Smooth muscle cell (in vitro differentiated cells): ENCODE results near the gene CLDN19. TPM values are rescaled to one million over a fixed set of nuclear protein-coding genes. Genes with fewer than 3 reads are reported as not detected.

ENCODE experiments used
- DNase-seq: peaks from one replicate; lab custom pipeline; 2025; ENCODE audit not compliant: unreplicated experiment; lab: John Stamatoyannopoulos, UW
- H2AFZ ChIP-seq: fragments of 200-600 bp; sonication (generic); 2 replicates; pipeline ENCODE4 v1.6.0; 2016; ENCODE audit warnings: antibody characterized with exemption, low read depth, mild to moderate bottlenecking
- H3F3A ChIP-seq: fragments of 200-600 bp; sonication (generic); 2 replicates; pipeline ENCODE4 v1.6.0; 2017; ENCODE audit warnings: antibody characterized with exemption, low read depth
- H3K27ac ChIP-seq: fragments of 200-600 bp; sonication (generic); 2 replicates; pipeline ENCODE4 v1.5.1; 2016; ENCODE audit warnings: low read depth, mild to moderate bottlenecking
- H3K27me3 ChIP-seq: fragments of 200-600 bp; sonication (generic); 2 replicates; pipeline ENCODE4 v1.6.1; 2016; ENCODE audit warnings: low read depth, mild to moderate bottlenecking
- H3K36me3 ChIP-seq: fragments of 200-600 bp; sonication (generic); 2 replicates; pipeline ENCODE4 v1.5.1; 2016; ENCODE audit warnings: low read depth
- H3K4me1 ChIP-seq: fragments of 200-600 bp; sonication (generic); 2 replicates; pipeline ENCODE4 v1.5.1; 2016; ENCODE audit warnings: low read depth
- H3K4me2 ChIP-seq: fragments of 200-600 bp; sonication (generic); 2 replicates; pipeline ENCODE4 v1.6.0; 2016; ENCODE audit warnings: mild to moderate bottlenecking
- H3K4me3 ChIP-seq: fragments of 200-600 bp; sonication (generic); 2 replicates; pipeline ENCODE4 v1.5.1; 2016; ENCODE audit warnings: mild to moderate bottlenecking
- H3K79me2 ChIP-seq: fragments of 200-600 bp; sonication (generic); 2 replicates; pipeline ENCODE4 v1.6.0; 2016; ENCODE audit warnings: low read depth, mild to moderate bottlenecking
- H3K9ac ChIP-seq: fragments of 200-600 bp; sonication (generic); 2 replicates; pipeline ENCODE4 v1.6.0; 2016; ENCODE audit warnings: low read depth
- H3K9me3 ChIP-seq: fragments of 200-600 bp; sonication (generic); replicated peaks from 2 replicates; pipeline ENCODE4 v1.5.1; 2016; ENCODE audit warnings: low read depth
- H4K20me1 ChIP-seq: fragments of 200-600 bp; sonication (generic); 2 replicates; pipeline ENCODE4 v1.6.0; 2016; ENCODE audit warnings: low read depth
- CTCF ChIP-seq: fragments of 200-600 bp; sonication (generic); IDR thresholded peaks from 2 replicates; pipeline ENCODE4 v1.5.1; 2017; ENCODE audit warnings: borderline replicate concordance, mild to moderate bottlenecking, antibody characterized with exemption; ENCODE audit not compliant: insufficient read depth, poor library complexity, severe bottlenecking
- WGBS: methylation state at CpG from one replicate; pipeline ENCODE4 v1.1.7; 2016; ENCODE audit warnings: low lambda C conversion rate; 5-methylcytosine and 5-hydroxymethylcytosine counted together
- polyA plus RNA-seq: library from polyadenylated mRNA; unstranded; fragments of >200 nt; fragmentation: Nextera tagmentation; extraction: Ambion mirVana; gene quantifications from 2 replicates; pipeline ENCODE4 v1.2.1, GENCODE V29; 2016
- total RNA-seq: library from RNA; depleted of rRNA; stranded (reverse); fragments of >200 nt; gene quantifications from 2 replicates; pipeline ENCODE4 v1.2.3, GENCODE V29; 2014

CLDN19 gene
- total and polyA plus RNA-seq, 2 experiments from 2014 or later = 0.67 to 2.4 TPM

GRCh38 chr1:42765832-42766740 is 26.1 kb upstream of the CLDN19 start:
- peak overlapping the region; percentile 79 for H3K4me3 ChIP-seq
- peak; percentile 35 for DNase-seq
- H3K4me2 ChIP-seq = peak overlapping the region; percentile 98
- TF ChIP-seq CTCF = peak; percentile 40
- H2AFZ ChIP-seq = peak overlapping the region; percentile 20
- H3F3A ChIP-seq = peaks cover 7% of the 10 kb centered on the region
- H3K79me2 ChIP-seq = peaks cover 92% of the 10 kb centered on the region
- H3K36me3 ChIP-seq = peaks cover 4% of the 10 kb centered on the region
- H4K20me1 ChIP-seq = peaks cover 48% of the 10 kb centered on the region
- H3K27ac ChIP-seq = peak overlapping the region; percentile 74
- under 1% methylated on average over 43 of the region's 44 CpGs for WGBS
- H3K4me1 ChIP-seq = peaks cover 9% of the 10 kb centered on the region
- H3K9ac ChIP-seq = peak overlapping the region; percentile 88
- H3K27me3 ChIP-seq = no peaks in the 10 kb centered on the region
- H3K9me3 ChIP-seq = no peaks in the 10 kb centered on the region

- Histone ChIP-seq H3K4me1 (peaks cover 9% of the 10 kb centered on the region), H4K20me1 (peaks cover 50% of the 10 kb centered on the region), H3K4me3 (peak overlapping the region; percentile 79), H2AFZ (peak overlapping the region; percentile 11), H3K4me2 (peak overlapping the region; percentile 98), H3K79me2 (peaks cover 88% of the 10 kb centered on the region), H3K27me3 (no peaks in the 10 kb centered on the region), H3K27ac (peak overlapping the region; percentile 74), H3F3A (peaks cover 7% of the 10 kb centered on the region), H3K36me3 (peaks cover 4% of the 10 kb centered on the region), H3K9me3 (no peaks in the 10 kb centered on the region), H3K9ac (peak overlapping the region; percentile 88)
- WGBS = 16% methylated on average over 7 of the region's 7 CpGs
- TF ChIP-seq CTCF = no peak
- DNase-seq = no peak
Measured at GRCh38 chr1:42765269-42765668, 25.2 kb upstream of the CLDN19 start.

- Histone ChIP-seq H4K20me1 (peaks cover 79% of the 10 kb centered on the region), H3K9ac (no peak overlapping the region), H3K36me3 (peaks cover 24% of the 10 kb centered on the region), H3F3A (peaks cover 12% of the 10 kb centered on the region), H3K4me2 (no peak overlapping the region), H2AFZ (no peak overlapping the region), H3K27me3 (no peaks in the 10 kb centered on the region), H3K9me3 (no peaks in the 10 kb centered on the region), H3K4me1 (no peaks in the 10 kb centered on the region), H3K27ac (no peak overlapping the region), H3K4me3 (no peak overlapping the region), H3K79me2 (peaks cover 66% of the 10 kb centered on the region)
- DNase-seq = no peak
- 89% methylated on average over 5 of the region's 5 CpGs for WGBS
- TF ChIP-seq CTCF = no peak
Measured at GRCh38 chr1:42762269-42762668, 22.2 kb upstream of the CLDN19 start.
